Activated CD8-positive, alpha-beta memory T cell treated with anti-CD3 and anti-CD28 coated beads for 4 hours (primary cell): ENCODE data around the gene ERC2.

Experiments
- DNase-seq, 2 donors: peaks; one replicate each; pipeline ENCODE4 v3.0.0-alpha.2; 2020; ENCODE audit warnings: low read depth in 2 of 2

The ERC2 gene

DNA sequence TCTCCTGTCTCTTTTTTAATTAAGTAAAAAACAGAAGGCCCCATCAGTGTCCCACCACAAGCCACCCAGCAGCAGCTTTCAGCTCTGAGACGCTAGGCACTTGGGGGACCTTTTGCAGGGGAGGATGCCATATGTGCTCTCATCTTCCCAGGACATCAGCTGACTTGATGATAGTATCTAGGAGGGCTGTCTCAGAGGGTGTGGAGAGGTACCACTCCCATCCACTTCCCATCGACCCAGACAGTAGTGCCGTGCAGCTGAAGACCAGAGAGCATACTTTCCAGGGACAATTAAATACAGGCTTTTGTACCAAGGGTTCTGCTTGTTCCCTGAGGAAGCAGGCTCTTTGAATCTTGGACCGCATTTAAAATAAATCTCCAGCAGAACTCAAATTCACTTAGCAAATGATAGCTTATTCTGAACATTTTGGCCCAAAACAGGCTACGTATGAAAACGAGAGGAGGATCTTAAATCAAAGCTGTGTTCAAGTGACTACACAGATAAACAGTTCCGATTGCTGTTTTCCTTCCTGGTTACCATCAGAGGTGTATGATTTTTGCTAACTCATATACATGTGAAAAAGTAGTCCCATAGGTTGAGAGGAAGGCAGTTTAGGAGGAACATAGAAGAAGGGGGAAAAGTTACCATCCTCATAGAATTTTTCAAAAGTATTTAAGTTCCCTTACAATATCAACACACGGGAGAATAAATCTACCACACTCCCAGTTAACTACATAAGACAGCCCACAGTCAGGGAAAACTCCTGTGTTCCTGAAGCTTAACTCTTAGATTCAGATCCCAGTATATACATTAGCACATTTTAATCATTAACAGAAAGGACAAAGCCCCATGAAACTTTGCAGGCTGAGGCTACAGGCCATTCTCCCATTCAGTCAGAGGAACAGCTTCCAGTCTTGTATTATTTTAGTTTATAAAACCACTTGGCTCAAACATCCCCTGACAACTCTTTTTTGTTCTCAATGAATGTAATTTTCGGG is 990.7 kb downstream of the ERC2 start:
- DNase-seq = no peak

DNA sequence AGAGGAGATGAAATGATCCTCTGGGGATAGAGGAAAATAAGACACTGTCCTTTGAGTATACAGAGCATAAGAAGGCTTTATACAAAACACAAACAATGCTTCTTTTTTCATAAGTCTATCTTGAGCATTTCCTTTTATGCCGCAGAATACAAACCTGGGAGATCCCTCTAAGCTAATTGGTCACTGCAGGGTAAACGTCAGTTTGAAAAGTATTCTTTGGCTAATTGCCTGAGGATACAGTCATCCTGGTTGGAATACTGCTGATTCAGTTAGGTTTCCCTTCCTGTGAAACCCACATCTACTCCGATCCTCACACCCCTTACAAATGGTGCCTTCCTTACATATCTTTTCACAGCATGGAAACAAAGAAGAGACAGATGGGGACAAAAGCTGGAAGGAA is 991.8 kb downstream of the ERC2 start:
- DNase-seq = no peak

DNA sequence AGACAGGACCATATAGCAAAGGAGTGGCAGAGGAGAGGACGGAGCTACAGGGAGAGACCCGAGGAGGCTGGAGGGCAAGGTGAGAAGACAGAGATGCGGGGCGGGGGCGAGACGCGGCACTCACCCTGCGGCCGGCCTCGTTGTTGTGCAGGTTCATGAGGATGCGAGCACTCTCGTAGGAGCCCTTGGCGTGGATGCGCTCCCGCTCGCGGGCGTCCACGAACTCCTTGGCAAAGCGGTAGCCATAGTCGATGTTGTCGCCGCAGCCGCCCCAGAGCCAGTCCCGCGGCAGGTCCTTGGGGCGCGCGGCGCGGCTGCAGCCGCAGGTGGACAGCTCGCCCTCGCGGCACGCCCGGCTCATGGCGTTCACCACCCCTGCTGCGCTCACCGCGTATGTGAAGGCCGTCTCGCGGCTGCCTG is 994.0 kb downstream of the ERC2 start:
- no peak for DNase-seq

GRCh38 chr3:55473788-55474187 is 994.5 kb downstream of the ERC2 start:
- no peak for DNase-seq

DNA sequence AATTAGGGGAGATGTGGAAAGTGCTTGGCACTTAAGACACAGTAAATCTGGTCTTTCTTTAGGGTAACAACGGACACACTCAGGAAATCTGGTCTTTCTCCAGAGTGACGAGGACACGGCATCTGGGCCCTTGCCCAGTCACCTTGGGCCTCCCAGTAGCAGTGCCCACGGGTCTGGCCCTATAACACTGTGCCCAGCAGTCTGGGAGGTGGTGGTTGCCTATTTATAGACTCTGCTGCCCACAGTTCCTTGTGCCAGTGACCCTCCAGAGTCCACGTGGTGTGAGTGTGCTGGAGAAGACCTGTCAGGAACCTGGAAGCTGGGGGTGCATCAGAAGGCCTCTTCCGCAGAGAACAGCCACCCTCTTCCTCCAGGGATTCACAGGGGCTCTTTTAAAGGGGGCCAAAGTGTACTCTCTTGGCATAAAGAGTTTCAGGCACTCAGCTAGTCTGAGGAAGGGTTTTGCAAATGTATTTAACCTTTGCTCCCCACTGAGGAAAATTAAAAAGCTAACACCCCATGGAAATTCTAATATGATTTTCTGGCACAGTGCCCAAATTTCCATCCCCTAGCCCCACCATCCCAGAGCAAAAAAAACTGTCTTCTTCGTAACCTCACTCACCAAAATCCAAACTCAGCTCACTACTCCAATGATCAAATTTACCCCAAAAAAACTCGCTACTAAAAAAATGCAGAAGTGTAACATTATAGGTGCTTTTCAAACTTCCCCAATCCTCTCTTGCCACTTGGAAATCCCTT is 996.6 kb downstream of the ERC2 start:
- DNase-seq = no peak

- no peak for DNase-seq
Measured at GRCh38 chr3:55471084-55471483, 997.2 kb downstream of the ERC2 start.

- DNase-seq = no peak
Measured at GRCh38 chr3:55469957-55470526, 998.2 kb downstream of the ERC2 start.

GRCh38 chr3:55468251-55468650 is 1000.0 kb downstream of the ERC2 start:
- DNase-seq = no peak

GRCh38 chr3:55467099-55467498 is 1001.2 kb downstream of the ERC2 start:
- DNase-seq = no peak

- no peak for DNase-seq
Measured at GRCh38 chr3:55466526-55466925, 1001.7 kb downstream of the ERC2 start.

- DNase-seq = no peak
Measured at GRCh38 chr3:55461896-55462295, 1006.4 kb downstream of the ERC2 start.

- no peak for DNase-seq
Measured at GRCh38 chr3:55459838-55460237, 1008.4 kb downstream of the ERC2 start.
